Prostate gland (tissue), 2 donors: ENCODE measurements around the gene SOX10. TPM values are rescaled to one million over a fixed set of nuclear protein-coding genes. Genes with fewer than 3 reads are reported as not detected.
A peak's percentile ranks its signal among the peaks of the same experiment; 100 is the strongest.

ENCODE experiments used
- DNase-seq: peaks from one replicate; pipeline ENCODE4 v3.0.0-alpha.2; 2019; ENCODE audit warnings: low spot score
- H3K27ac ChIP-seq, 2 donors: fragments of 200-600 bp; sonication (generic); 2 replicates each; pipeline ENCODE4 v1.5.1; 2017 to 2019
- H3K27me3 ChIP-seq: fragments of 200-600 bp; sonication (generic); replicated peaks from 2 replicates; pipeline ENCODE4 v1.5.1; 2019; ENCODE audit not compliant: insufficient read depth
- H3K36me3 ChIP-seq, 2 donors: fragments of 200-600 bp; sonication (generic); 1 replicate in 1 of 2; 2 replicates in 1 of 2; pipeline versions ENCODE4 v1.5.1 to v1.8.1; 2017 to 2019
- H3K4me1 ChIP-seq: fragments of 200-600 bp; sonication (generic); replicated peaks from 2 replicates; pipeline ENCODE4 v1.5.1; 2019
- H3K4me3 ChIP-seq, 2 donors: fragments of 200-600 bp; sonication (generic); 2 replicates each; pipeline ENCODE4 v1.5.1; 2017 to 2019
- H3K9me3 ChIP-seq: fragments of 200-600 bp; sonication (generic); 2 replicates; pipeline ENCODE4 v1.5.1; 2017
- POLR2A ChIP-seq: fragments of 450-650 bp; IDR thresholded peaks from one replicate; pipeline ENCODE4 v1.6.1; 2016; ENCODE audit warnings: antibody characterized with exemption, mild to moderate bottlenecking
- POLR2AphosphoS5 ChIP-seq: sonication (generic); formaldehyde crosslinking; IDR thresholded peaks from one replicate; pipeline ENCODE4 v1.6.1; 2017; ENCODE audit warnings: antibody characterized with exemption
- whole genome bisulfite sequencing: methylation state at CpG from one replicate; pipeline ENCODE4 v1.1.5; 2018; 5-methylcytosine and 5-hydroxymethylcytosine counted together
- intact Hi-C: fragments of 100-400 bp; cut with DNase I; formaldehyde crosslinking; loops from one replicate; pipeline ENCODE4 v1.14.2; 2022
- total RNA-seq, 2 donors: library from RNA; depleted of rRNA; stranded (reverse); fragments of >200 nt; gene quantifications; one replicate each; pipeline ENCODE4 v1.1.0, GENCODE V29; 2016
- TF ChIP-seq, protein P1 (sequence below), 4 experiments: fragments of 200-600 bp in 2 of 4; fragments of 450-650 bp in 2 of 4; sonication (generic) in 2 of 4; IDR thresholded peaks; 1 replicate in 3 of 4; 2 replicates in 1 of 4; pipeline ENCODE4 v1.5.1; 2016 to 2019; ENCODE audit warnings: antibody characterized with exemption in 4 of 4, mild to moderate bottlenecking in 2 of 4, moderate library complexity in 2 of 4

The SOX10 gene
- 1 to 10 TPM; 3.3 to 8.1 TPM for total RNA-seq

- no peaks in the 10 kb centered on the region for H3K9me3 ChIP-seq
- no peaks in the 10 kb centered on the region for H3K27me3 ChIP-seq
- no peaks in the 10 kb centered on the region for H3K36me3 ChIP-seq
- no peak for DNase-seq
- H3K27ac ChIP-seq, result no peak within 1 kb of the TSS
- WGBS, result 77% methylated on average over 42 of the region's 42 CpGs
- TF ChIP-seq, protein P1, sequence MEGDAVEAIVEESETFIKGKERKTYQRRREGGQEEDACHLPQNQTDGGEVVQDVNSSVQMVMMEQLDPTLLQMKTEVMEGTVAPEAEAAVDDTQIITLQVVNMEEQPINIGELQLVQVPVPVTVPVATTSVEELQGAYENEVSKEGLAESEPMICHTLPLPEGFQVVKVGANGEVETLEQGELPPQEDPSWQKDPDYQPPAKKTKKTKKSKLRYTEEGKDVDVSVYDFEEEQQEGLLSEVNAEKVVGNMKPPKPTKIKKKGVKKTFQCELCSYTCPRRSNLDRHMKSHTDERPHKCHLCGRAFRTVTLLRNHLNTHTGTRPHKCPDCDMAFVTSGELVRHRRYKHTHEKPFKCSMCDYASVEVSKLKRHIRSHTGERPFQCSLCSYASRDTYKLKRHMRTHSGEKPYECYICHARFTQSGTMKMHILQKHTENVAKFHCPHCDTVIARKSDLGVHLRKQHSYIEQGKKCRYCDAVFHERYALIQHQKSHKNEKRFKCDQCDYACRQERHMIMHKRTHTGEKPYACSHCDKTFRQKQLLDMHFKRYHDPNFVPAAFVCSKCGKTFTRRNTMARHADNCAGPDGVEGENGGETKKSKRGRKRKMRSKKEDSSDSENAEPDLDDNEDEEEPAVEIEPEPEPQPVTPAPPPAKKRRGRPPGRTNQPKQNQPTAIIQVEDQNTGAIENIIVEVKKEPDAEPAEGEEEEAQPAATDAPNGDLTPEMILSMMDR (IDR thresholded peaks at IDR 0.05), result no peak
- no peak for TF ChIP-seq POLR2AphosphoS5
- TF ChIP-seq POLR2A, result no peak
- no peaks in the 10 kb centered on the region for H3K4me1 ChIP-seq
- H3K4me3 ChIP-seq, result no peak within 1 kb of the TSS
- intact Hi-C loops, result no loop called here
Observed at GRCh38 chr22:37983860-37984791, at the start of gene SOX10. SOX10 (minus strand) TSS chr22:37984555; CDS start chr22:37983784, 771 bp downstream.

DNA sequence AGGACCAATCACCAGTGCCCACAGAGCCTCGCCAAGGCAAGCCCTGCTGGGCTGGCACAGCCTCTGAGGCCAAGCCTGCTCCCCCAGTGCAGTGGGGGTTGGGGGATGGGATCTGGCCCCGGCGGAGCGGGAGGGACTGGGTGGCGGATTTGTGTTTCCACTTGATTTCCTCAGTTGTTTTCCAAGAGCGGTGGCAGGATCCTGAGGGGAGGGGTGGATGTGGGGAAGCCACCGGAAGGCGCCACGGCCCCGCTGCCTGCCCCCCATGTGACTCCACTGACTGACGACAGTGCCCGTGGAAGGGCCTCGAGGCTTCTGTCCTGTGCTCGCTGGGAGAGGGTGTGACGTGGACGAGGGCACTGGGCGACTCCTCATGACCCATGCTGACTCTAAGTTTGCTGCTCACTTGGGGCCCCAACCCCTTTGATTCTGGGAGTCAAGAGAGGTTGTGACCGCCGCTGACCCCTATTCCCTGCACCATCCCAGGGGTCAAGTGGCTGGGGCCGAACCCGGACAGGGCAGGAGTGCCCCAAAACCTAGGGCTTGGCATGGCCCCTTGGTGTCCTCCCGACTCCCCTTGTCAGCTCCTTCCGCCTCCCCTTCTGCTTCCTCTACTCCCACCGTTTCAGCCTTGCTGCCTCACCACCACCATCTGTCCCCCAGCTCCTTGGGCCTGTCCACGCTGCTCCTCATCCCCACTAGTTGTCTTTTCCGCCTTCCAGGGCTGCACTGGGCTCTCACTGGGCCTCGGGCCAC is 49.3 kb upstream of the SOX10 start:
- no peak overlapping the region for H3K4me3 ChIP-seq
- TF ChIP-seq POLR2AphosphoS5 (no peak), POLR2A (no peak)
- TF ChIP-seq, protein P1 (IDR thresholded peaks at IDR 0.05), result no peak
- no peak for DNase-seq
- 62% methylated on average over 25 of the region's 27 CpGs for WGBS
- H3K9me3 ChIP-seq, result no peaks in the 10 kb centered on the region
- H3K27ac ChIP-seq, result peak overlapping the region; percentile 49 to 70
- H3K4me1 ChIP-seq, result peaks cover 16% of the 10 kb centered on the region
- no peaks in the 10 kb centered on the region for H3K36me3 ChIP-seq
- intact Hi-C loops, result no loop called here
- H3K27me3 ChIP-seq, result no peaks in the 10 kb centered on the region

- intact Hi-C loops, result no loop called here
Observed at GRCh38 chr22:38032681-38033521, 48.5 kb upstream of the SOX10 start.

GRCh38 chr22:38031491-38031890 is 47.1 kb upstream of the SOX10 start:
- H3K27ac ChIP-seq, result no peak overlapping the region
- 86% methylated on average over 12 of the region's 12 CpGs for WGBS
- DNase-seq, result no peak

More at GRCh38 chr22:38032681-38033521, 48.5 kb upstream of the SOX10 start:
- Histone ChIP-seq H3K4me1 (peaks cover 16% of the 10 kb centered on the region), H3K27me3 (no peaks in the 10 kb centered on the region), H3K9me3 (no peaks in the 10 kb centered on the region), H3K27ac (peak overlapping the region; percentile 20 to 49), H3K4me3 (no peak overlapping the region), H3K36me3 (no peaks in the 10 kb centered on the region)
- peak; percentile 8 for TF ChIP-seq POLR2AphosphoS5
- TF ChIP-seq, protein P1 (IDR thresholded peaks at IDR 0.05), result no peak
- WGBS, result 83% methylated on average over 18 of the region's 19 CpGs
- no peak for DNase-seq

More at GRCh38 chr22:38031491-38031890, 47.1 kb upstream of the SOX10 start:
- H3K4me1 ChIP-seq, result peaks cover 16% of the 10 kb centered on the region
- H3K4me3 ChIP-seq, result no peak overlapping the region
- intact Hi-C loops, result no loop called here
- H3K36me3 ChIP-seq, result no peaks in the 10 kb centered on the region
- no peaks in the 10 kb centered on the region for H3K27me3 ChIP-seq
- TF ChIP-seq, protein P1 (IDR thresholded peaks at IDR 0.05), result no peak
- no peak for TF ChIP-seq POLR2A
- no peak for TF ChIP-seq POLR2AphosphoS5
- H3K9me3 ChIP-seq, result no peaks in the 10 kb centered on the region
